ENCODE measurements around the gene KAZN.

Gene KAZN

DNA sequence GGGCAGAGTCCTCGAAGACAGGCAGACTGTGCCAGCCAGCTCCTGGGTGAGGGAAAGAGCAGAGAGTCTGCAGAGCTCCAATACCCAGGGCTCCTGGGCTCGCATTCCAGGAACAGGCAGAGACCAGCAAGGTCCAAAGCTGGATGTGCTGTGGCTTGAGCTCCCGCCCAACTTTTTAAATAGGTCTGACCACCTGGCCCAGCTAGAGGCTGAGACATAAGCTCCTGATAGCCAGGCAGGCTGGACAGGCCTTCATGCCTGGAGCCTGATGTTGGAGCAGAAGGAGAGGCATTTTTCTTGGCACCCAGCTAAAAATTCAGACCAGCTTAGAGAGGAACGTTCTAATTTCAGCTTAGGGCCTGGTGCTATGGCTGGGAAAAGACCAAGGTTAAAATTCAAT lies 376.6 kb downstream of the KAZN start:
- no peak for DNase-seq (ENCODE audit: low read depth in 2 of 2)

DNA sequence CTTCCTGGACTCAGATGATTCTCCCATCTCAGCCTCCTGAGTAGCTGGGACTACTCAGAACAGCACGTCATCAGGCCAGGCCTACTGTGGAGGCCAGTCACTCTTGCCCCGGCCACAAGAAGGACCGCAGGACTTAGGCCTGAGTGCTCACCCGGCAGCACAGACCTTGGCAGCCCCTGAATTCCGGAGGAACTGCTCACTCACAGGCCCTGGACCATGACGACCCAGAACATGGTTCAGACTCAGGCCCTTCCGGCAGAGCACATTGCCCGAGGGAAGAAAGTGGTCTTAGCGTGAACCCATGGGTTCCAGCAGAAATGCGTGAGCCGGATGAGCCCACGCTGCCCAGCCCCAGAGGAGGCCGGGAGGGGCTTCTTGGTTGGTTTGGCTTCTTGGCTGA lies 377.8 kb downstream of the KAZN start:
- DNase-seq (ENCODE audit: low read depth in 2 of 2): no peak

DNA sequence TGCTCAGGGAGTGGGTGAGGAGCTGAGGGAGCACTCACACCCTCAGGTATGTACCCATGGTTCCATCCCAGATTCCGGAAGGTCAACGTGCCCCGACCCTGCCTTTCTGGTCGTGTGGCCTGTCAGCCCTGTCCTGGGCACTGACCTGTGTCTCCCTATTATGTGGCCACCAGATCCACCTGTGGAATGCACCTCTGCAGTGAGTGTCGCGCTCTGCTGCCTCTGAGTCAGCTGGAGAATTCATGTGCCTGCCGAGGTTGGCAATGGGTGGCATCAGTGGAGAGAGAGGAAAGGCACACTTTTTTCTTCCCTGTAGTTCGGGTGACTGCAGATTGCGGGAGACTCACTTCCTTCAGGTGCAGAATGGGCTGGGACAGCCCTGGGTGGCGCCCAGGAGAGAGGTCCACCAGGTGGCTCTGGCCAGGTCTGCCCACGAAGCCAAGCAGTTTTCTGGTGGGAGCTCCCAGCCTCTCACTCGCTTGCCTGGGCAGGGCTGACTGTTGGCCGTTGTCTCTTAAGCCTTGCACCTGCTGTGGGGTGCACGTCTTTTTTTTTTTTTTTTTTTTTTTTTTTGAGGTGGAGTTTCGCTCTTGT lies 378.9 kb downstream of the KAZN start:
- no peak for DNase-seq (ENCODE audit: low read depth in 2 of 2)

DNA sequence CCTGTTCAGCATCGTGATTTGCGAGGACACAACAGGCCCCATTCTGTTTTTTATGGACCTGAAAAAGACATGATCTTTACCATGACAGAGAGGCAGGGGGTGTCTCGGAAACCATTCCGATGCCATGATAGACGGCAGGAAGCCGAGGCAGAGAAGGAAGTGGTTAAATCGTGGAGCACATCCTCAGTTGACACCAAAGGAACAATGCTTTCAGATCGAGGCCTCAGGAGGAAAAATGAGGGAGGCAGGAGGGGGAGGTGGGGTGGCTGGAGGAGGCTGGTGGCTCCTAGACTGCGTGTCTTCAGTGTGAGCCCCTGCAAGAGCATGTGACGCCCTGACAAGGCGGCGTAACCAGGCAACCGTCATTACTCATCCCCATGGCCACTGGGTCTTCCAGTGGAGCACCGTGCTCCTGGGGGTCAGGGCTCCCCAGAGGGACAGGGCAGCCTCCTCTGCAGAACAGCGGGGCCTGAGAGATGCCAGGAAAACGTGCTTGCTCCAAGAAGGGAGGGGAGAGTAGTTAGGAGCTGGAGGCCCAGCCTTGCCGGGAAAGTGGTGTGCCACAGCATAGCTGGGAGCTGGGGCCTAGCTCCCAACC lies 382.2 kb downstream of the KAZN start:
- no peak for DNase-seq (ENCODE audit: low read depth in 2 of 2)

DNA sequence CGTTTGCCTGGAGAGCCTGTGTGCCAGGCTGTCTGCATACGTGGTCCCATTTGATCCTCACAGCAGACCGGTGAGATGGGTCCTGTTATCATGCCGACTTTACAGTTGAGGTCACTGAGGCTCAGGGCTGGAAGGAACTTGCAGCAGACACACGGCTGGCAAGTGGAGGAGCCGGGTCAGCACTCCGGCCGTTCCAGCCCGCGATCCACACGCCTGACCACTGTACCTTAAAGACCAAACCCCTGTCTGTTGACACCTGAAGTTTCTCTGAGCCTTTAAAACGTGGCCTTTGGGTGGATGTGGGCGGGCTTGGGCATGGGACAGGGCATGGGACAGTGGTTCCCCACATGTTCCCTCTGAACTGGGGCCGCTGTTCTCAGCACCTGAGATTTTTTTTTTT lies 383.5 kb downstream of the KAZN start:
- no peak for DNase-seq (ENCODE audit: low read depth in 2 of 2)

DNA sequence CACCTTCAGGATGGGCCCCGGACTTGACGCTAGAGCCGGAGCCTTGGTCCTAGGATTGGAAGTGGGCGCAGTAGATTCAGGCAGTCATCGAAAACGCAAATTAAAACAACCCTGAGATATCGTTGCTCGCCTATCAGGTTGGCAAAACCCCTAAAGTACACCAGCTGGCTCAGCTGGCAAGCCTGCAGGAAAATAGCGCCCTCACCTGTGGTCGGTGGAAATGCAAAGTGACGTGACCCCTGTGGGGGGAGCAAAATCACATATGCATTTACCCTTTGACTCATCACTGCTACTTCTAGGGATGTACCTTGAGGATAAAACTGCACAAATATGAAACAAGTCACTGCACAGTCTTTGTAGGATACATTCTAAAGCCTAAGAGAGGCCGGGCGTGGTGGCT lies 384.8 kb downstream of the KAZN start:
- no peak for DNase-seq (ENCODE audit: low read depth in 2 of 2)

DNA sequence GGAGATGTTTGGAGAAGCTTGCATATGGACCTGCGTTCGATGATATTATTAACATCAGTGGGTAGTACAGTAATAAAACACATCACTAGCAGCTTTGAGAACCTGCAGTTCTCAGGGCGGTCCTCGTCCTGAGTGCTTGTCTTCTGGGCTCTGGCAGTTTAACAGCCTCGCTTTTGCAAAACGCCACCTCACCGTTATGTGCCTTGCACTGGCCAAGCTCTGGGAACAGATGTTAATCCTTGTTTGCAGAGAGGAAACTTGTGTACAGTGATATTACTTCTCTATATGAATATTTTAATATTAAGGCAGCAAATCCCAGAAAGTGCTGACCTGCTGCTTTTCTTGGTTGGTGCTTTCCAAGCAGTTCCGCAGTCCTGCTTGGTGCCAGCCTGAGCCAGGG lies 387.7 kb downstream of the KAZN start:
- DNase-seq (ENCODE audit: low read depth in 2 of 2): no peak

DNA sequence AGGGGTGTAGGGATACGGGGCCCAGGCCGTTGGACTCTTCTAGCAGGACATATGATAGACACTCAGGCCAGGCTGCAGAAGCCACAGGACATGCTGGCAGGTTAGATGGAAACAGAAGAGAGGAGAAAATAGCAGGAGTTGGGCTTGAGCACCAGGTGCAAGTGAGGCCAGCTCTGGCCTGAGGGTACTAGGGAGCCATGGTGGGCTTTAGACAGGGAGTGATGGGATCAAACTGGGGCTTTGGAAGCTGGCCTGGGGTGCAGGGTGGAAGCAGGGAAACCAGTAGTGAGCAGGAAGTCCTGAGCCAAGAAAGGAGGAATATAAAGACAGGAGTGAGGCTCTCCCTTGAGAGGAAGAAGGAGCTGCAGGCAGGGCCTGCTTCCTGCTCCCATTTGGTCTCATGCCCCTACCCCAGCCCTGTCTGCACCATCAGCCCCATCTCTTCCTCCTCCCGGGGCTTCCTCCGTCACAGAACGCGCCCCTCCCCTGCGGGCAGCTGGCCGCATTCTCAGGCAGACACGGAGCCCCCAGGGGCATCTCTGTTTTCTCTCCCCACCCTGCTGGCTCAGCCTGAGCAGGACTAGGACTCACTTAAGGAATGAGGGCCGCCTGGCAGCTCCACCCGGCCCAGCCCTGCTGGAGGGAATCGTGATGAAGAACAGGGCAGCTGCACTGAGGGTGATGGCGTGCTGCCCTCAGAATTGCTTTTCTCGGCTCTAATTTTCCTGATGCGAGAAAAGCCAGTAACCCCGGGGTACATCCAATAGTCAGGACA lies 389.5 kb downstream of the KAZN start:
- no peak for DNase-seq (ENCODE audit: low read depth in 2 of 2)

DNA sequence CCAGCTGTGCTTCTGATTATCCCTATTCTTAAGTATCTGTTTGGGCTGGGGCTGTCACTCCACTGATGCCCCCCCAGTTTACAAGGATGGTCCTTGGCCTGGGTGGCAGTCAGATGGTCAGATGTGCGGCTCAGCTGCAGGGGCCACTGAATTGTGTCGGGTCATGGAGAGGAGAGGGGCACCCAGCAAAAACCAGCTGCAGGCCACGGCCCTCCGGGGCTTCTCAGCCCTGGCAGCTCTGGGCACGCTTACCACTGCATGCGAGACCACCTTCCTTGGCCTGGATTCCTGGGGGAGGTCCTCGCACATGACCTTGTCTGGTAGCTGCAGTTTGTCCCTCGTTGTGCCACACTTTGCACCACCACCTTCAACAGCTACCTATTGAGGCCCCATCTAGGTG lies 390.2 kb downstream of the KAZN start:
- DNase-seq (ENCODE audit: low read depth in 2 of 2): no peak

DNA sequence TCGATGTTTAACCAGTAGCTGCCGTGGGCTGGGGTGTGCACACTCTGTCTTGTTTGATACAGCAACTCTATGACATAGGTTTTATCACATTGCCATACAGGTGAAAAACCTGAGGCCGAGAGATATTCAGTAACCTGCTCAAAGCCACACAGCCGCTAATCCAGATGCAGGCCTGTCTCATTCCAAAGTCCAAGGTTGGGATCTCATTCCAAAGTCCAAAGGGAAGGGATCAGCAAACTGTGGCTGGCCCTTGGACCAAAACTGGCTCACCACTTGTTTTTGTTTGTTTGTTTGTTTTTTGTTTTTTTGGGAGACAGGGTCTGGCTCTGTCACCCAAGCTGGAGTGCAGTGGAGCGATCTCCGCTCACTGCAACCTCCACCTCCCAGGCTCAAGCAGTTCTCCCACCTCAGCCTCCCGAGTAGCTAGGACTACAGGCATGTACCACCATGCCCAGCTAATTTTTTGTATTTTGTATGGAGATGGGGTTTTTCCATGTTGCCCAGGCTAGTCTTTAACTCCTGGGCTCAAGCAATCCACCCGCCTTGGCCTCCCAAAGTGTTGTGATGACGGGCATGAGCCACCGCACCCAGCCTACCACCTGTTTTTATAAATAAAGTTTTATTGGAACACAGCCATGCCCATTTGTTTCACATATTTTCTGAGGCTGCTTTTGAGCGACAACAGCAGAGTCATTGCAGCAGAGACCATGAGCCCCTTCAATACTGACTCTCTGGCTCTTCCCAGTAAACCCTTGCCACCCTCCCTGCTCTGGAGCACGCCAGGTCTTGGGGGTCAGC lies 391.6 kb downstream of the KAZN start:
- no peak for DNase-seq (ENCODE audit: low read depth in 2 of 2)

DNA sequence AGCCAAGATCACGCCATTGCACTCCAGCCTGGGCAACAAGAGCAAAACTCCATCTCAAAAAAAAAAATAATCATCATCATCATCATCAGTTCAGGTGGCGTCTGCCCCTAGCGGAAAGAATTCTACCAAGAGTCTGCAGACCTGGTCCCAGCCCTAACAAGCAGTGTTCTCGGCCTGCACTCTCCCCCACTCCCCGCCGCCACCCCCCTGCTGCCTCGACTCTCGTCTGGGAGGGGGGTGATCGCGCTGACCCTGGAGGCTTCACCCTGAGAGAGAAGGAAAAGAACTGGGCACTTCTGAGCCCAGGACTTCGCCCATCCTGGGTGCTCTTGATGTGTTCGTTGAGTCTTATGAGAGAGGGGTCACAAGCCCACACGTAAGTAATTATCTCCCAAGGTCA lies 394.9 kb downstream of the KAZN start:
- no peak for DNase-seq (ENCODE audit: low read depth in 2 of 2)

DNA sequence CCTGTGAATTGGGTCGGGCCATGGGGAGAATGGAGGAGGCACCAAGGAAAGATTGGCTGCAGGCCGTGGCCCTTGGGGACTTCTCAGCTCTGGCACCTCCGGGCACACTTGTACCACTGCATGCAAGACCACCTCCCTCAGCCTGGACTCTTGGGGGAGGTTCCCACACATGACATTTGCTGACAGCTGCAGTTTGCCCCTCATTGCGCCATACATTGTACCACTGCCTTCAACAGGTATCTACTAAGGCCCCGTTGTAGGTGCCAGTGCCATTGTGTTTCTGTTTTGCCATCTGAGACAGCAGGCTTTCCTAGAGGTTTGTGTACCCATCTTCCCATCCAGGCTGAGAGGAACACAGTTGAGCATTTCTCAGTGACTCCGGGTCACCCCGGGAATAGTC lies 395.7 kb downstream of the KAZN start:
- no peak for DNase-seq (ENCODE audit: low read depth in 2 of 2)

DNA sequence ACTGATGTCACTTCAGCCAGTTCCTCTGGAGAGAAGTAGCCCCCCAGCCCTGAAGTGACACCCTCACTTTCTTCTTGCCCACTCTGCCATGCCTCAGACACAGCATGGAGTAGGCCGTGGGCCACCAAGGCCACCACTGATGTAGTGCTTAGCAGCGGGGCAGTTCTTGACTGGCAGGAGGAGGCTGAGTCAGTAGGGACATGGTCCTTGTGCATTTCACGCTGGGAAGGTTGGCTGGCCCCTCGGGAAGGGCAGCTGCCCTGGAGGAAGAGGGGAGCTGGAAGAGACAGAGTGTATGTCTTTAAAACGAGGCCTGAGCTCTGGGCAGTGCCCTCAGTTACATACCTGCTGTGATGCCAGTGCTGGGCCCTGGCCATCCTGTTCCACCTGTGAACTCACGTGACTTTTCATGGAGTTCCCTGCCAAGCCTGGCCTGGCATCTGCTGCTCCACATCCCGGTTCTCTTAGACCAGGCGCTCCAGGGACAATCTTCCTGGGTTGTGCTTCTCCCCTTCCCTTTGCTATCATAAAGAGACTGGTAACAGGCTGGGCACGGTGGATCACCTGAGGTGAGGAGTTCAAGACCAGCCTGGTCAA lies 396.5 kb downstream of the KAZN start:
- DNase-seq (ENCODE audit: low read depth in 2 of 2): no peak

DNA sequence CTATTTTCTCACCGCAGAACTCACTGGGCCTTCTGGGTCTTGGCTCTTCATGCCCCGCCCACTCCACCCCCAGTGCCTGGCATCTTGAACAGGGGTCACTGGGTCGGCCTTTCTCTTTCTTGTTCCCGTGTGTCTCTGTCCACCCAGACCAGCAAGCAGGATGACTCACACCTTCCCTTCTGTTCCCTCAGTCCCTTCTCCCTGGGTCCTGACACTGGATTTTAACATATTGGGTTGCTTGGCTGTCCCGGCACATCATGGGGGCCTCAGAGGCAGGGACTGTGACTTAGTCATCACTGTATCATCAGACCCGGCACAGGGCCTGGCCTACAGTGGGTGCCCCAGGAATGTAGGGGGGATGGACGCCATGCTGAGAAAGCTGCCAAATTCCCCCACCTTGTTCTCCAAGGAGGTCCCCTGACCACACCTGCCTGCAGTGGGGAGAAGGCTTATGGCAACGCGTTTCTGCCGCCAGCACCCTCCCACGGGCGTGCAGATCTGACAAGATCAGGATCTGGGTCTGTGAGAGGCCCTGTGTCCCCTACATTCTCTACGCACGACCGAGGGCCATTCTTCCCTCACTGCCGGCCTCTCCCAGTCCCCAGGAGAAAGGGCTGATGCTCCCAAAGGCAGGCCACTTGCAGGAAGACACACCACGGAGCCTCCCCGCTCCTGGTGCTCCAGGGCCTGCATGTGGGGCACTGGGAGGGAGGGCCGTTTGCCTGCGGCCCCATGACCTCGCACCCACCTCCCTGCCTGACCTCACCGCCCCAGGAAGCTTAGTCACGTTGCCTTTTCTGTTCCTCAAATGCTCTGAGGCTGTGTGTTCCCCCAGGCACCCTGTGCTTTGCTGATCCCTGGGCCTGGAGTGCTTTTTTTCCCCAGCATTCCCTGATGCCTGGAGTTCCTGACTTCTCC lies 397.9 kb downstream of the KAZN start:
- no peak for DNase-seq (ENCODE audit: low read depth in 2 of 2)

DNA sequence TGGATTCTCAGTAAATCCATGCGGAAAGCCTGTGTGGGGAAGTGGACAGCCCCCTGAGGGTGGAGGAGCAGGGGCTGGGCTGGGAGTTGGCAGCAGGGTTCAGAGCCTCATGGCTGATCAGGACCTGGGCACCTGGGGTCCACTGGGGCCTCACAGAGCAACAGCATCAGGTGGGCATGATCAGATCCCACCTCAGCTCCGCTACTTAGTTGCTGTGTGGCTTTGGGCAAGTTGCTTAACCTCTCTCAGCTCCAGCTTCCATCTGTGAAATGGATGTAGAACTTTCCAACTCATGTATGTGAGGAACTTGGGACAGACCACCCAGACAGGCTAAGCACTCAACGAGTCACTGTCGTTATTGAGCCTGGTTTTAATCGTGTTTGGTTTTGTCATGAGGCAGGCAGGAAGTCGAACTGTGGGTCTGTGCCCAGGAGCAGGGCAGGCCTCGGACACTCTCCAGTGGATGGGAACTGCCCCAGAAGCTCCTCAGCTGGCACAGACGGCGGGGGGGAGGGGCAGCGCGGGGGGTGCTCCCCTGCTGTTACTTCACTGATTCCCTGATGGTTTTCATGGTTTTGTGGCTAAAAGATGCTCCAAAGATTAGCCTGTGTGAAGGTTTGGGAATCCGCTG lies 399.3 kb downstream of the KAZN start:
- DNase-seq (ENCODE audit: low read depth in 2 of 2): no peak

DNA sequence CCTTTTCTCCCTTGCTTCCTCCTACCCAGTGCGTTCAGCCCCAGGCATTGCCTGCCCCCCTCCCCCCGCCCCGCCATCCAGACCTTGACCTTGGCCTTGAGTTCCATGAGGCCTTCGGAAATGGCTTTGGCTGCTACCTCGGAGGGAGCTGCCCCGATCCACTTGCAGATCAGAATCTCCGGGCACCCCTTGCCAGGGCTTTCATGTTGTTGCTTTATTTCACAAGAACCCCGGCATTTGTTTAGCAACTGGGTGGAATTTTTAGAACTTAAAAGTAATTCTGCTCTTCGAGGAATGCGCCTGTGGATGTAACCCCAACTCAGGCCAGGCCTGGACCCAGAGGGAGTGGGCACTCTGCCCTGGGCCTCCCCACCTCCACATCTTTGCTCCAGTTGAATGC lies 401.0 kb downstream of the KAZN start:
- no peak for DNase-seq (ENCODE audit: low read depth in 2 of 2)

DNA sequence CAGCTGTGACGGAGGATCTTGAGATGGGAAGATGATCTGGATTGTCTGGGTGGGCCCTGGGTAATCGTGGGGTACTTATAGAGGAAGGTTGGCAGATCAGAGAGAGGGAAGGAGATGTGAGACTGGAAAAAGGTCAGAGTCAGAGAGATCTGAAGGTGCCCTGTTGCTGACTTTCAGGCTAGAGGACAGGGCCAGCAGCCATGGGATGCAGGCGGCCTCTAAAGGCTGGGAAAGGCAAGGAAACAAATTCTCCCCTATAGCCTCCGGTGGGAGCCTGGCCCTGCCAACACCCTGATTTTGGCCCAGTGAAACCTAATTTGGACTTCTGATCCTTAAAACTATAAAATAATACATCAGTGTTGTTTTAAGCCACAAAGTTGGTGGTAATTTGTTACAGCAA lies 401.5 kb downstream of the KAZN start:
- no peak for DNase-seq (ENCODE audit: low read depth in 2 of 2)

DNA sequence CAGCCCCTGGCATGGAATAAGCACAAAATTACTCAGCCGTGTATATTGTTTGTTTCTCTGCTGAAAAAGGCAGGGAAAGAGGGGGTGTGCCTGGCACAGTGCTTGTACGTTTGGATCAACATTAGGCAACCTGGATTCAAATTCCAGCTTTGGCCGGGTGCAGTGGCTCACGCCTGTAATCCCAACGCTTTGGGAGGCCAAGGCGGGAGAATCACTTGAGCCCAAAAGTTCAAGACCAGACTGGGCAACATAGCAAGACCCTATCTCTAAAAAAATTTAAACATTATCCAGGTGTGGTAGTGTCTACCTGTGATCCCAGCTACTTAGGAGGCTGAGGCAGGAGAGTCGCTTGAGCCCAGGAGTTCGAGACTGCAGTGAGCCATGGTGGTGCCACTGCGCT lies 402.2 kb downstream of the KAZN start:
- no peak for DNase-seq (ENCODE audit: low read depth in 2 of 2)

DNA sequence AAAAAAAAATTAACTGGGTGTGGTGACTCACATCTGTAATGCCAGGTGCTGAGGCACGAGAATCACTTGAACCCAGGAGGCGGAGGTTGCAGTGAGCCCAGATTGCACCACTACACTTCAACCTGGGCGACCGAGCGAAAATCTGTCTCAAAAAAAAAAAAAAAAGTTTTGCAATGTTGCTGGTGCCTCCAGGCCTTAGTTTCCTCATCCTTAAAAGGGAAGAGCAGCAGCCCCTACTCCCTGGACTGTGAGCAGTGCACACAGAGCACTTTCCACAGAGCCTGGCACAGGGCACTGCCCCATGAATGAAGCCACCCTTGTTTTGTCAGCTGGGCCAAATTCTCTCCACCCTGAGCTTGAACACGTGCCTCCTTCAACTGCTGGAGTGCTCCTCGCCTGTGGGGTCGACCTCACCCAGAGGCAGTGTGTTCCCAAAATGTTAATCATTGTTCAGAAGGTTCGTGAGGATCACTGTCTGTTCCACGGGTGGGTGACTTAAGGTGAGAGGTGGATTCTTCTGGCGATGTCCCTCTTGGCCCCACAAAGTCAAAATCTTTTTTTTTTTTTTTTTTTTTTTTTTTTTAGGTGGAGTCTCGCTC lies 402.9 kb downstream of the KAZN start:
- no peak for DNase-seq (ENCODE audit: low read depth in 2 of 2)

DNA sequence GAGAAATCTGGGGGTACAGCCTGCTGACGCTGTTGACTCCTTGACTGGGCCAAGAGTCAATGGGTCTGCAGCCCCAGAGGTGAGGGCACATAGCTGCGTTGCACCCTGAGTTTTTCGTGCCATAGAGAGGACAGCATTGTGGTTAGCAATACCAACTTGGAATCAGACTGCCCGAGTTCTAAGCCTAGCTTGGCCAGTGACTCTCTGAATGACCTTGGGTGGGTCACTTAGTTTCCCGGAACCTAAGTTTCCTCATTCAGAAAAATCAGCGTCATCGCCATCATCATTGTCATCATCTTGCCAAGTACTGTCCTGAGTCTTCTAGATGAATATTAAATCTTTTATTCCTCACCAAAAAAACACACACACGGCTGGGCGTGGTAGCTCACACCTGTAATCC lies 403.8 kb downstream of the KAZN start:
- DNase-seq (ENCODE audit: low read depth in 2 of 2): no peak
